SH-SY5Y (cell line): ENCODE data around the gene CROCC2.

Experiments used
- GATA2 ChIP-seq: IDR thresholded peaks from 2 replicates; pipeline ENCODE4 v1.6.1; 2011; ENCODE audit warnings: mild to moderate bottlenecking, low read depth, low read length
- GATA3 ChIP-seq: IDR thresholded peaks from 2 replicates; pipeline ENCODE4 v1.6.1; 2011; ENCODE audit warnings: low read depth, mild to moderate bottlenecking, low read length, moderate library complexity

DNA sequence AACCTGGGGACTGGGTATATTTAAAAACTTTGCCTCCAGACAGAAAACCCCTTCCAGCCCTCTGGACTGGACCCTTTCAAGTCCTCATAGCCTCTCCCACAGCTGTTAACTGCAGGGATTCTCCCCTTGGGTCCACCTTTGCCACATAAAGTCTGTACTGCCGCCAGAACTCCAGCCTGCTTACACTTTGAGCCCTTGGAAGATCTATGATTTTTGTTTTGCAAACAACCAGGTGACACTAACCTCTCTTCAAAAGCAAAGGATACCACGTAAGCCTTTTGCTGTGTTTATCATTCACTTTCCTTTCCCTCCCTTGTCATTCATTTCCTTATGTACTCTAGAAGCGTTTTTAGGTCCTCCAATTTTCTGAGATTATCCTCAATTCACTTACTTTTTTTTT lies 41.7 kb upstream of the CROCC2 start:
- TF ChIP-seq GATA2: no peak
- no peak for TF ChIP-seq GATA3
